ENCODE data around the gene RDH5. TPM values are rescaled to one million over a fixed set of nuclear protein-coding genes. Genes with fewer than 3 reads are reported as not detected.

Gene RDH5, protein sequence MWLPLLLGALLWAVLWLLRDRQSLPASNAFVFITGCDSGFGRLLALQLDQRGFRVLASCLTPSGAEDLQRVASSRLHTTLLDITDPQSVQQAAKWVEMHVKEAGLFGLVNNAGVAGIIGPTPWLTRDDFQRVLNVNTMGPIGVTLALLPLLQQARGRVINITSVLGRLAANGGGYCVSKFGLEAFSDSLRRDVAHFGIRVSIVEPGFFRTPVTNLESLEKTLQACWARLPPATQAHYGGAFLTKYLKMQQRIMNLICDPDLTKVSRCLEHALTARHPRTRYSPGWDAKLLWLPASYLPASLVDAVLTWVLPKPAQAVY
- total RNA-seq = 1.9 TPM

GRCh38 chr12:55720071-55720564, at the start of gene RDH5:
RDH5 (plus strand) TSS chr12:55720393; CDS start chr12:55721185, 792 bp downstream.
- DNase-seq (ENCODE audit: low read depth in 2 of 3, low spot score in 2 of 3) = no peak

- DNase-seq (ENCODE audit: low read depth in 2 of 3, low spot score in 2 of 3) = no peak
These were observed 48.4 kb upstream of the RDH5 start for GRCh38 chr12:55671746-55672145.

DNA sequence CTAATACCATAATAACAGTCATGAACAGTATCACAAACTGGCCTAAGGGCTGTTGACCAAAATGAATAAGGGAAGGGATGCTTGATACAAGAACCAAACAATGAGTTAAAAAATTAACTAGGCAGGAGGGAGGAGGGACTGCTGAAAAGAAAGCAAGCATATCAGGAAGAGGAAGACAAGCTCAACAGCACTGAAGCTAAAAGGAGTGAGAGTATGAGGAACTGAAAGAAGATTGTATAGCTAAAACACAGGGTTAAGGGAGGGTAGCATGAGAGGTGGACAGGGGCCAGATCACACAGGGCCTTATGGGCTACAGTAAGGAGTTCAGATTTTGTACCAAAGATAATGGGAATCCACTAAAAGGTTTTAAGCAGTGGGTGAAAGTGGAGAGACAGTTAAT, 46.6 kb upstream of the RDH5 start:
- DNase-seq (ENCODE audit: low read depth in 2 of 3, low spot score in 2 of 3) = no peak

DNA sequence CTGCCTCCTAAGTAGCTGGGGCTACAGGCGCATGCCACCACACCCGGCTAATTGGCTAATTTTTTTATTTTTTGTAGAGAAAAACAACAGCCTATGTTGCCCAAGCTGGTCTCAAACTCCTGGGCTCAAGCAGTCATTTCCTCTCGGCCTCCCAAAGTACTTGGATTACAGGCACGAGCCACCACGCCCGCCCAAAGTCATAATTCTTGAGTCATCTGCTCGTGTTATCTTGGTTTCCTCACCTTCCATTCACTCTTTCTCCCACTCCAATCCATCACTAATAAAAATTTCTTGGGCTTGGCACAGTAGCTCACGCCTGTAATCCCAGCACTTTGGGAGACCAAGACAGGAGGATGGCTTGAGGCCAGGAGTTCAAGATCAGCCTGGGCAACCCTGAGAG, 44.5 kb upstream of the RDH5 start:
- DNase-seq (ENCODE audit: low read depth in 2 of 3, low spot score in 2 of 3) = no peak

- no peak for DNase-seq (ENCODE audit: low read depth in 2 of 3, low spot score in 2 of 3)
These were observed 43.5 kb upstream of the RDH5 start for GRCh38 chr12:55676707-55677106.

DNA sequence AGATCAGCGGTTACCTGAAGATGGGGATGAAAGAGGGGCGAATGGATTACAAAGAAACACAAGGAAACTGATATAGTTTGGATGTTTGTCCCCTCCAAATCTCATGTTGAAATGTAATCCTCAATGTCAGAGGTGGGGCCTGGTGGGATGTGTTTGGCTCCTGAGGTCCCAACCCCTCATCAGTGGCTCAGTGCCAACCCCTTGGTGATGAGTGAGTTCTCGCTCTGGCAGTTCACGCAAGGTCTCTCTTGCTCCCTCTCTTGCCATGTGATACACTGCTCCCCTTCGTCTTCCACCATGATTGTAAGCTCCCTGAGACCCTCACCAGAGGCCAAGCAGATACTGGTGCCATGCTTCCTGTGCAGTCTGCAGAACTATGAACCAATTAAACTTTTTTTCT, 40.5 kb upstream of the RDH5 start:
- DNase-seq (ENCODE audit: low read depth in 2 of 3, low spot score in 2 of 3) = no peak

- peak in 2 of 3 donors; percentile 53 to 71 for DNase-seq (ENCODE audit: low read depth in 2 of 3, low spot score in 2 of 3)
These were observed 38.8 kb upstream of the RDH5 start for GRCh38 chr12:55681142-55682077.

- no peak for DNase-seq (ENCODE audit: low read depth in 2 of 3, low spot score in 2 of 3)
These were observed 38.0 kb upstream of the RDH5 start for GRCh38 chr12:55682087-55682796.

GRCh38 chr12:55683676-55684075, 36.5 kb upstream of the RDH5 start:
- no peak for DNase-seq (ENCODE audit: low read depth in 2 of 3, low spot score in 2 of 3)

- DNase-seq (ENCODE audit: low read depth in 2 of 3, low spot score in 2 of 3) = no peak
These were observed 35.3 kb upstream of the RDH5 start for GRCh38 chr12:55684761-55685370.

- no peak for DNase-seq (ENCODE audit: low read depth in 2 of 3, low spot score in 2 of 3)
These were observed 34.5 kb upstream of the RDH5 start for GRCh38 chr12:55685671-55686070.

GRCh38 chr12:55686366-55687010, 33.7 kb upstream of the RDH5 start:
- DNase-seq (ENCODE audit: low read depth in 2 of 3, low spot score in 2 of 3) = no peak

- DNase-seq (ENCODE audit: low read depth in 2 of 3, low spot score in 2 of 3) = no peak
These were observed 32.4 kb upstream of the RDH5 start for GRCh38 chr12:55687746-55688145.

DNA sequence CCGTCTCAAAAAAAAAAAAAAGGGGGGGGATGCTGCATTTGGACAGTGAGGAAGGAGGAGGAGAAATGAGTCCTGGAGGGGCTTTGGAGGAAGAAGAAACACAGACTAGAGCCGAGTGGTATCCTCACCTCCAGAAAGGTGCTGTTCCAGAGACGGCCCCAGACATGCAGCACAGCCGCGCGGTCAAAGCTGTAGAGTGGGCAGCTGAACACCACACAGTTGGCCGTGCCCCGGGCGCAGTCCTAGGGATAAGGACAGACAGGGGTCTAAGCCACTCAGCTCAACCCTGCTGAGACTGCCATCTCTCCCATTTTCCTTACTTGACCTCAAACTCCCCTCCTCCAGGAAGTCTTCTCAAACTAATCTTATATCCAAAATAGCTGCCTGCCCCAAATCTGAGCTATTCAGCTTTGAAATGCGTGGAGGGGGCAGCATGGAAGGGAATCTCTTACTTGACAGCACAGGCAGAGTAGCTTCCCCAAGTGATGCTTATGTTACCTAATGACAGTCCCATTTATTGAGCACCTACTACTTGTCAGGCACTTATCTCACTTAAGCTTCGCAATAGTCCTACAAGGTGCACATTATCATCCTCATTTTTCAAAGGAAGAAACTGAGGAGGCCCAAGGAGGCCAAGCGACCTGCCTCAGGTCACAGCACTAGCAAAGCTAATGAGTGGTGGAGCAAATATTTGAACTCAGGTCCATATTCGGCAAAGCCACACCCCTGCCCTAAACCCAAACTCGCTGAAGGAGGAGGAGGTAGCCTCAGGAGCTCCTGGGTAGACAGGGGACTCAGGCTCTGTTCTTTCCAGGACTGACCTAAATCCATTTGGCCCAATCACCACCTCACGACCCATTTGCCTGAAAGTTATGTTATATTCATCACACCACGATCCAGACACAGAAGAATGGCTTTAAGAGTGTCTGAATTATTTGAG, 31.2 kb upstream of the RDH5 start:
- DNase-seq (ENCODE audit: low read depth in 2 of 3, low spot score in 2 of 3) = no peak

DNA sequence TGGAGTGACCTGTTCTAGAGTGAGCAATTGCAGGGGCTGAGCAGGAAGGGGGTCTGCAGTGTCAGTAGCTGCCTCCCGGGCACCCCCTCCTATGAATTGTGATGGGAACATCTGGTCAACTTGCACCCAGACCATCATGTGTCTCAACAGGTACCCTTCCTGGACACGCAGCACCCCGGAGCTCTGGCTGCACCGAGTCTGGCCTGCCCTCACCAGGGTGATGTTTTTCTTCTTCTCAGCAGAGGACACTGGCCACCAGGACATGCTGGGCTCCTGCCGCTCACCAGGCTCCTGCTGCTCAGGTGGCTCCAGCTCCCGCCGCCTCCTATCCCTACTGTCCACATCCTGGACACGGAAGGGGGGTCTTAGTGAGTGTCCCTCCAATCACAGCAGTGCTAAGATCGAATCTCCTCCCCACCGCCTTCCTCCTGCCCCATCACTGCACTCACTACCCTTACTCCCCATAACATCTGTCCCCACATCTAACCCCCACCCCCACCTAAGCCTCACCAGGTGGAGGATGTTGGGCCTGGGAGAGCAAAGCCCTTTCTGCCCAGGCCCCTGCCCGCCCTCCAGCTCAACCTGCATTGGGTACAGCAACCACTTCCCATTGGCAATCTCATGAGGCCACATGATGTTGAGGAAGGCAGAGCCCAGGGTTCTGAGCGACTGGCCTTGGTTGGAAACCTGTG, 27.4 kb upstream of the RDH5 start:
- DNase-seq (ENCODE audit: low read depth in 2 of 3, low spot score in 2 of 3) = no peak

GRCh38 chr12:55693323-55694187, 26.6 kb upstream of the RDH5 start:
- DNase-seq (ENCODE audit: low read depth in 2 of 3, low spot score in 2 of 3) = no peak

DNA sequence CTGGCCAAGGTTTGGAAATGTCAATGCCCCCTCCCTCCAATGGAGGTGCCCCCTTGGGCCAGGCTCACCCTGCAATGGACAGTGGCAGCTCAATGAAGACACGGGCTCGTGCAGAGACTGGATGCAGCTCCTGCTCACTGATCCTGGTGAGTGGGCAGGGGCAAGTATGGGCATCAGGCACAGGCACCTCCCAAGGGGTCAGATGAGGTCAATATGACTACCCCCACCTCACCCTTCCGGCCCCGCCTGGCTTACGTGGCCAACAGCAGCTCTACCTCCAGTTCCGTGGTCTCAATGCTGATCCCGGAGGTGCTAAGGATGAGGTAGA, 26.0 kb upstream of the RDH5 start:
- no peak for DNase-seq (ENCODE audit: low read depth in 2 of 3, low spot score in 2 of 3)

DNA sequence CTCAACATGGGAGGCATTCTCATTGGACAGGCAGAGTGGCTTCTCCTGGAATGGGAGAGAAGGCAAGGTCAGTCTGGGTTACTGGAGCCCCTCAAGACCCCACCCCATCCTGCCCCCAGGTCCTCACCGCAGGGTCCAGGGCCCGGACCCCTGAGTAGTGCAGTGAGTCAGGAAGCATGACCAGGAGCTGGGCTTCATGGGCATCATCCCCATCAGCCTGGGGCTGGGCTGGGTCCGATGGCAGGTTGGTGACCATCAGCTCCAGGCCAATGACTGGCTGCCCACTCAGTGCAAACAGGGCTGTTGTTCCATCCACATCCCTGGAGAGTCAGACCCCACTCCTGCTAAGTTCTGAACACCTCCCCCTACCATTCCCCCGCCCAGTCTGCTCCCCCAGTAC, 25.5 kb upstream of the RDH5 start:
- DNase-seq (ENCODE audit: low read depth in 2 of 3, low spot score in 2 of 3) = no peak
